ENCODE data around the gene PRKAG2.

Gene PRKAG2

DNA sequence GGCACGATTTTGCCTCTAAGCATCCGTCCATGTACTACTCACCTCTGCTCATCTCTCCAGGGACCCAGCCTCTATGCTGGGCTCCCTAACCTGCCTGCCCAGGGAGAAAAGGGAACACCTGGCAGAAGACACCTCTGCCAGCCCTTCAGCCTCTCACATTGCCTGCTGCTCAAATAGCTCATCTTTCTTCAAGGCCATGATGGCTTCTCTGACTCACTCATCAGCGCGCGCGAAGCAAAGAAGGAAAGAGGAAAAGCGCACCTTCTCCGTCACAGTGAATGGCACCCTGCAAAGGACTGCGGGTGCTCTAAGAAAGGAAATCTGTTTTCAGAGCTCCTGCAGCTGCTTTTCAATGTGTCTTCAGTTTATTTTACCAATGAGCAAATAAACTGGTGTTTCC, 174.0 kb downstream of the PRKAG2 start:
- DNase-seq (ENCODE audit: low read depth in 1 of 2, low spot score in 1 of 2), result no peak

DNA sequence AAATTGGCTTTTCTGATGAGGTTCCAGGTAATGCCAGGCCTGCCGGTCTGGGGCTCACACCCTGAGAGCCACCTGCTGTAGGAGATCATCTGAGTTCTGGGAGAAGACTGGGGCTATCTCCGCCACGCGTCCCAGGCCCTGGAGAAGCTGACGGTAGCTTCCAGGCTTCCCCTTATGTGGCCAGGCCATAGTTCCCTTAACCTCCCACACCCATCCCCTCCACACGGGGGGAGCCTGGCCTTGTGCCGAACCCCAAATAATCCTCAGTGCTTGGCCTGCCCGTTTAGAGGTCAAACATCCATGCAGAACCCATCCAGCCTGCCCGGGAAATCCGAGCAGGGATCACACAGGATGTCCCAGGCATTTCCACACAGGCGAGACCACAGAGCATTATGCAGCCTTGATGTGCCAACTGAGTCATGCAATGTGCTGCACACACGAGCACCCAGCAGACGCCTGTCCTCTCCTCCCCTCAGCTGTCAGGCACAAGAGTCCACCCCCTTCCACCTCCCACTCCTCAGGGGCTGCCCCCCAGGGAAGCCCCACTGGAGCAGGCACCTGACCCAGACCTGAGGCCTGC, 176.2 kb downstream of the PRKAG2 start:
- no peak for DNase-seq (ENCODE audit: low read depth in 1 of 2, low spot score in 1 of 2)

DNA sequence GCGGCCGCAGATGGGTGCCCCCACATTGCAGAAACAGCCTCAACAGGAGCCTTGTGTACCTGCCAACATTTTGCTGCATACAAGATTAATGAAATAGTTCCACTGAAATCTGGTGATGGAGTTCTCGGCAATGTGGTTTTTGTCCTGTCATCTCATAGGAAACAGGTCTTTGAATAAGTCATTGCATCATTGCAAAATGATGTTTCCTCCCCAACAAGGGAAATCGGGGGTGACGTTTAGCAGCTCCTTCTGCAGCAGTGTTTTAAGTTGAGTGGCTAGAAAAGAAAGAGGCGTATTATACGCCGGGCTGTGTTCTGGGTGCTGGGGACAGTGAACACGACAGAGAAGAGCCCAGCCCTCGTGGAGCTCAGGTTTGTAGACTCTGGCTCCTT, 177.0 kb downstream of the PRKAG2 start:
- DNase-seq (ENCODE audit: low read depth in 1 of 2, low spot score in 1 of 2), result no peak

DNA sequence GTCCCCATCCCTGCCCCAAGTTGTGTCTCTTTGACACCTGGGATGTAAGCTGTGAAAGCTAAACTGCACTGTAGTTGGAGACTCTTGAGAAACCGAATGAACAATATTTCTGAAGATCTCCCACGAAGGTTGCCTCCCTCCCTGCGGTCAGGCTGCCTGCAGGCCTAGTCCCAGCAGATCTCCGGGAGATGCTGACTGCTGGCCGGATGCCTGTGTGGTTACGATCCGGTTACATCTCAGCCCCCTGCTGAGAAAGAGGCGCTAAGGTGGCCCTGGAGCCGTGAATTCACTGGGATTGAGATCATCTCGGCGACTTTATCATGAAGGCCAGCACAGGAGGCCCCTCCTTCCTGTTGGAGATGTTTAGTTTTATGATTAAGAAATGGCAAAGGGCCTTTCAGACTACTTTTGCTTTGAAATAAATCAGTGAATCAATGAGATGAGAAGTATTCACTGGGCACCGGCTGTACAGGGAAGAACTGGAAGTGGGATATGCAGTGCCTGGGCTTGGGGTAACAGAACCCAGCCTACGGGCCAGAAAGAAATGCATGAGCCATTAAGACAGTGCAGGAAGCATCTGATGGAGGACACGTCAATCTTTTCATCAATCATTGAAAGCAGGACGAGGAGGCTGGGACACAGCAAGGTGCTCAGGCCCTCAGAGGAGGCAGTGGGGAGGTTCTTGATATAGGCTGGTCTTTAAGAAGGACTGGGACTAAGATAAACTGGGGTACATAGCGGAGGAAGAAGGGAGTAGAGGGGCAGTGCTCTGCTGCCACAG, 177.6 kb downstream of the PRKAG2 start:
- DNase-seq (ENCODE audit: low read depth in 1 of 2, low spot score in 1 of 2), result no peak

DNA sequence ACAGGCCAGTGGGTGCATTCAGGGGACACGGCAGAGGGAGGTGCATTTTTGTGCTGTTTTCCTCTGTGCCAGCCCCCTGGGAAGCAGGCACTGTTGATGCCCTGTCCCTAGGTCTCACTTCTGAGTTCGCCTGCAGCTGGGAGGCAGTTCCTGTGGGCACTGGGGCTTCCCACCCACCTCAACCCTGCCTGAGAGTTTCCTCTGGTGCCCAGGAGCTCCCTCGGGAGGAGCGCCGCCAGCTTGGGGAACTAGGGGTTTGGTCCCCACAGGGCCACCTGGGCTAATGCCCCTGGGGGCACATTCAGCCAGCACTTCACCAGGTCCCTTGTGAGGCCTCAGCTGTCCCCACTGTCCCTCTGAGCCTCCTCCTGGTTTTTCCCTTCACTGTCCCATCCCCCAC, 179.0 kb downstream of the PRKAG2 start:
- DNase-seq (ENCODE audit: low read depth in 1 of 2, low spot score in 1 of 2), result no peak

DNA sequence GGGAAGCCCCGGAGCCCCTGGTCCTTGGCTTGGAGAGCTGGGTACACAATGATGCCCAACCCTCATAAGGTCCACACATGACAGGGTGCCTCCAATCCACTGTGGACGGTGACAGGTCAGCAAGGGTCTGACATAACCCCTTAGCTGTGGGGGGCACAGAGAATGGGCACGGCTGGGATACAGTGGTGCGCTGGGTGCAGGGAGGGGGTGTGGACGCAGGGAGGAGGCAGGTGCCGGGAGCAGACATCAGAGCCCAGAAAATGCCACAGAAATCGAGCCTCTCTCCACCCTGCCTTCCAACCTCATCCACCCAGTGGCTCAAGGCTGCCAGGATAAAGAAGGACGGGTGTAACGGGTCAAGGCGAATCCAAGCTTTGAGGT, 179.4 kb downstream of the PRKAG2 start:
- DNase-seq (ENCODE audit: low read depth in 1 of 2, low spot score in 1 of 2), result no peak

DNA sequence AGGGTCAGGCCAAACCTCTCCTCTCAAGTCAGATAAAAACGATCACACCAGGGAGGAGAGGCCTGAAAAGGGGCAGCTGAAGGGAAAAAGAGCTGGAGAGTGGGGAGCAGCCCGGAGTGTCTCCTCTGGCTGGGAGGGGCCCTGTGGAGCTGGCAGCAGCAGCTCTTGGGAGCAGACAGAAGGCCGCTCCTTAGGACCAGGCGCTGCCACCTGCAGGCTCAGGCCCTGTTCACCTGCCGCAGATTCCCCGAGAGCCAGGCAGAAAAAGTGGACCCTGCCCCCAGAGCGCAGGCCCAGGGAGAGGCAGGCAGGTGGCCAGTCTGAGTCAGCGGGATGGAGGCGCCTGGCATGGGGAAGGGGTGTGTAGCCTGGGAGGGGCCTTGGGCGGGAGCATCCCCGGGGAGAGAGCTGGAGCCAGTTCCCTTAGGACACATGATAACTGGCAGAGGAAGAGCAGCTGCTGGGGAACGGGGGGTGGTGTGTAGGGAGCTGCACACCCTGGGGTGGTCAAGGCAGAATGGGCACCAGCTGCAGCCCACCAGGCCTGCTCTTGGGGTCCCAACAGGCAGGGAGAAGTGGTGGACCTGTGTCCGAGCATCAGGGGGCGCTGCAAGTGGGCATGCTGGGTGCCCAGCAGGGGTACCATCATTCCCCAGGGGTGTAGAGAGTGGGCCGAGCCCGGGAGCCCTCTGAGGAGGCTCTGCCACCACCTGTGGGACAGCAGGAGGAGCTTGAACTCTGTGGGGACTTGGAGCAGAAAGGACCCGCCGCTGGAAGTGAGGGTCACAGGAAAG, 180.0 kb downstream of the PRKAG2 start:
- no peak for DNase-seq (ENCODE audit: low read depth in 1 of 2, low spot score in 1 of 2)

DNA sequence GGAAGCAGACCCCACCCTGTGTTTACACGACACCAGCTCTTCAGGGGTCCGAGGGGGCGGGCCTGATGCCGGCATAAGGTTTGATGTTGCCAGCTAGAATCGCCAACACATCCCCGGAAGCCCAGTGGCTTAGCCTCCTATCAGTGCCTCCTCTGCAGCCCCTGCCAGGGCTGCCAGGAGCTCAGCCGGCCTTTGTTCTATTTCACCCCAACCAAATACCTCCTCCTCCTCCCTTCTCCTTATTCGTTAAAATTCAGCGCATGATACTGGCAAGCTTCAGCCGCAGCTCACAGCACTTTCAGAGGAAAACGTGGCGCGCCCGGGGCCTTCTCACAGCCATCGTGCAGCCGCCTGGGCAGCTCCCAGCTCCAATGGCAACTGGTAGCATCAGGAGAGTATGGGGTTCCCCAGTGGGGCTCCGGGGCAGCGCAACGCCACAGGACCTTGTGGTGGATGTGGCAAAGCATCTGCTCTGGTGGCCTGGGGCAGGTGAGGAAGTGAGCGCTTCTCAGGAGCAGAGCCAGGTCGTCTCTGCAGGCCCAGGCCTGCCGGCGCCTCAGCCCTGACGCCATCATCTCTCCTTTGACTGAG, 180.9 kb downstream of the PRKAG2 start:
- DNase-seq (ENCODE audit: low read depth in 1 of 2, low spot score in 1 of 2), result no peak

DNA sequence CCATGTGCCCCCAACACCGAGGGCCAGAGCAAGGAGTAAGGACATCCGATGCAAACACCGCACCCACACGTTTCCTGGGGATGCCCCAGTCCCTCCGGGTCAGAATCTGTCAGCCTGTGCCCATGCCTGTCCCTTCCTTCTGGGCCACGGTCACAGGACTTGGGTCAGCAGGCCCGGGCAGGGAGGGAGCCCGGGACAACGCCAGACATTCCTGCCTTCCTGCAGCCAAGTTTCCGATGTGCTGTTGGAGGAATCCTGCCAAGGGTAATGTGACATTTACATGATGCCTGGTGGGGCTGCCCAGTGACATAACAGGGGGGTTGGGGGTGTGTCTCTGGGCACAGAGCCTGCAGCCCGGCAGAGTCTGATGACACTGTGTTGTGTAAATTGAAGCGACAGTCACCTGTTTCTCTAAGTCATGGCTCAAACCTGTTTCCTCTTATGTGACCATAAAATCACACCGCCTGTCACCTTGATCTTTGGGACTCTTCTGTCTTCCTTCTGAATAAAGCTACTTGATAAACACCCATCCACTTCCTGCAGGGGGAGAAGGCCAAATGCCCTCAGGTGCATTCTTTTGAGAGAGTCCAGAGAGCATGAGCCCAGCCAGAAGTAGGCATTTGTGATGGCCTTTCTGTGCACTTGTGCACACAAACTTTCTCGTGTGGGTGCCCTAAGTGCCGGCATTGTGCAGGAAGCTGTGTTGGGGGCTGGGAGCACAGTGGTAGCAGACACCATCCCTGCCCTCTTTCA, 181.9 kb downstream of the PRKAG2 start:
- DNase-seq (ENCODE audit: low read depth in 1 of 2, low spot score in 1 of 2), result no peak

DNA sequence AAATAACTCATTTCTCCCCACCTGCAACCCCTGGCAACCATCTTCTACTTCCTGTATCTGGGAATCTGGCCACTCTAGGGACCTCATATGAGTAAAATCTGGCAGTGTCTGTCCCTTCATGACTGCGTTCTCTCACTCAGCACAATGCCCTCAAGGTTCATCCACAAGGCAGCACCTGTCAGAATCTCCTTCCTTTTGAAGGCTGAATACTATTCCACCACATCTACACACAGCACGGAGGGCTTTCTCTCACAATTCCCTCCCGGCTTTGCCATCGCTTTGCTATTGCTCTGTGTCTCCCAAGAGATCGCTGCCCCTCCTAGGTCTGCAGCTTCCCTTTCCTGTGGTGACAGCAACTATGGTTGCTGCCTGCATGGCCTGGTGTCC, 182.5 kb downstream of the PRKAG2 start:
- no peak for DNase-seq (ENCODE audit: low read depth in 1 of 2, low spot score in 1 of 2)

DNA sequence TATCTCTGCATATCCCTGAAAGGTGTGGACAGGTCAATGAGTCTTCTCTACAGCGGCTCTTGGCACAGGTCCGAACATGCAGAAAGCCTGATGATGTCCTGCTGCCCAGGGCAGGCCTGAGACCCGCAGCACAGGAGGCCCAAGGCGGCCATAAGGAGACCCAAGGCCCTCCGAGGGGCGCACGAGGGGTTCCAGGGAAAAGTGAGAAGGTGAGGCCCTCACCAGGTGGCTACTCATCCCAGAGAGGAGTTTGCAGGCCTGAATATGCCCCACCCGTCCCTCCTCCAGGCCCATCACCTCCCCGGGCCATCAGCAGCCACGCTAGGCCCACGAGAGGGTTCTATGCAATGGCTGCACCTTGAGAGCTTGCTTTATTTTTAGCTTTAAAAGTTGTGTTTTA, 183.8 kb downstream of the PRKAG2 start:
- DNase-seq (ENCODE audit: low read depth in 1 of 2, low spot score in 1 of 2), result no peak

DNA sequence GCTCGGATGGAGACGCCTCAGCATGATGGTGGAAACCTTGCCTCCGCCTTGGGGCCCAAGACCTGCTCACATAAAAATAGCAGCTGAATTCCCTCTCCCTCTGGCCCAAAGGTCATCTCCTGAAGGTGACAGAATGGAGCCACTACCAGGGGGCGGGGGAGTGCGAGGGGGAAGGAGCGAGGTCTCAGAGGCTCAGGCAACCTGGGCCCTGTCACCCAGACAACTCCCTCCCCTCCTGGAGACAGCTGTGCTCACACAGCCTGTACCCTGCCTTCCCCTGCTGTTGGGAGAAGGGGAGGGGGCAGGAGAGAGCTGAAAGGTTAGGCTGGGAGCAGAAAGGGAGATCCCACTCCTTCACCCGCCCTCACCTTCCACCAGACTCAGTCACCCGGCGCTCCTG, 184.2 kb downstream of the PRKAG2 start:
- no peak for DNase-seq (ENCODE audit: low read depth in 1 of 2, low spot score in 1 of 2)

DNA sequence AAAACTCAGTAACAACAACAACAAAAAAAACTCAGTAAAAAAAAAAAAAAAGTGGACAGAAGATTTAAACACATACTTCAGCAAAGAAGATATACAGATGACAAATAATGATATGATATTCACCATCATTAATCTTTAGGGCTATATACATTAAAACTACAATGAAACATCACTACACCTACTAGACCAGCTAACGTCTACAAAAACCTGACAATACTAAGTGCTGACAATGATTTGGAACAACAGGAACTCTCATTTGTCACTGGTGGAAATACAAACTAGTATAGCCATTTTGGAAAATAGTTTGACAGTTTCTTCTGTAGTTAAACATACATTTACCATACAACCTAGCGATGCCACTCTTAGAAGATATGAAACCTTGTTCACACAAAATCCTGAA, 185.5 kb downstream of the PRKAG2 start:
- DNase-seq (ENCODE audit: low read depth in 1 of 2, low spot score in 1 of 2), result no peak

DNA sequence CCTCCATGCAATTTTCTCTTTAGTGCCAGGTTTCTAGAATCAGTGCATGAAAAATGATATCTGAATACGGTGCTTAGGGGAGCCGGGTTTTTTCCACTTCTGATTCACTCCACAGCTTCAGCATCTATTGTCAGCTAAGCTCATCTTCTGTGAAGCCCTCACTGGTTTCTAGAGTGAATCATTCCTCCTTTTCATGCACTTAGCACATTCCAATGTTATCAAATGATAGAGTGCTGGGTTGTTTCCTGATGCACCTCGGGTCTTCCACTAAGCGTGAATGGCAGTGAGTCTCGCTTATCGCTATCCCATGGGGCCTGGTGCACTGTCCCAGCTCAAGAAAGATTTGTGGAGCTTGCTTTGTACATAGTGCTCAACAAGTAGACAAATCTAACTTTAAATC, 186.3 kb downstream of the PRKAG2 start:
- DNase-seq (ENCODE audit: low read depth in 1 of 2, low spot score in 1 of 2), result no peak

DNA sequence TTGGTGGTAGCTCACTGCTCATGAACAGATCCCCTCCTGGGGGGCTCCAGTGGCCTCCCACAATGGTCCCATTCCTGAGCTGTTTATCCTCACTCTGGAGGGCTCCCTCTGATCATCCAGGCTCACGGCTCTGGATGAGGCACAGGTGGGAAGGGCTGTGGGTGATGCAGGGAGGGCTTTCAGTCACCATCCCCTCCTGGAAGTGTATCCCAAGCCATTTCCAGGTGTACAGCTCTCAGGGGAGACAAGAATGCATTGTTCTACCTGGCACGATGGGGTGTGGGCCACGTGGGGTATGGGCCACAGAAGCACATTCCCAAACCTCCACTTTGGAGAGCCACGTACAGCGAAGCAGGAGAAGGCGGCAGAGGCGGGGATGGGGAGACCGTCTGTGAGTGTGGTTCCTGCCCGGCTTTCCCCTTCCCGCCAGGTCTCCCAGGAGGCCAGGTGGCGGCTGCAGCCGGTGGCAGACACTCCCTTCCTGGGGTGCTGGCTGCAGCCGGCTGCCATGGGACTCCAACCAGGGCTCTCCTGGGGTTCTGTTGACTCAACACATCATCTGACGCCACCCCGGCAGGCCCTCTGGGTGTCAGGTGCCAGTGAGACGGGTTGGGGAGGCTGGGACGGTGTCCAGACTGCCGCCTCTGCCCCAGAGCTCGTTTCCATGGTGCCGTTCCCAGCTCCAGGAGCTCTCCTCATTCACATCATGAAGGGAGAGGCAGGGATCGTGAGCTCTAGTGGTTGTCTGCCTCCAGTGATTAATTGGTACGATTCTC, 187.5 kb downstream of the PRKAG2 start:
- no peak for DNase-seq (ENCODE audit: low read depth in 1 of 2, low spot score in 1 of 2)

DNA sequence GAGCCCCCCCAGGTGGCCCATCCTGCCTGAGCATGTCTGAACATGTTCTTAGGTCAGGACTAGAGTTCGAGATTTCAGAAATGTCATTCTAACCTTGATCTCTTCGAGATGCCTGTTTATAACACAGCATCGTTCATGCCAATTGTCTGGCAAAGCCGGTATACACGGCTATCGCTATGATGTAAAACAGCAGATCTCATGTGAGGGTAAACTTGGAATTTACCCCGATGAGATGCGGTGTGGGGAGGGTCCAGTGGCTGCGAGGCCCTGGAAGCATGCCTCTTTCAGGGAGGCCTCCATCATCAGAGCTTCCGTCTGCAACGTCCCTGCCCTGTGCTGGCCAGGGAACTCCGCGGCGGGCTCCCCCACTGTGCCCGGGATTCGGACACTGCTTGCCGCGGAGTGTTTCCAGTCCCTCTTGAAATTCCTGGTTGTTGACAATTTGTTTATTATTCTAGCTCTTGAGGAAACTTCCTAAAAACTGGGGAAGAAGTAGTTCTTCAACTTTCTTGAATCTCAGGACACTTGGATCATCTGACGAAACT, 188.6 kb downstream of the PRKAG2 start:
- no peak for DNase-seq (ENCODE audit: low read depth in 1 of 2, low spot score in 1 of 2)

DNA sequence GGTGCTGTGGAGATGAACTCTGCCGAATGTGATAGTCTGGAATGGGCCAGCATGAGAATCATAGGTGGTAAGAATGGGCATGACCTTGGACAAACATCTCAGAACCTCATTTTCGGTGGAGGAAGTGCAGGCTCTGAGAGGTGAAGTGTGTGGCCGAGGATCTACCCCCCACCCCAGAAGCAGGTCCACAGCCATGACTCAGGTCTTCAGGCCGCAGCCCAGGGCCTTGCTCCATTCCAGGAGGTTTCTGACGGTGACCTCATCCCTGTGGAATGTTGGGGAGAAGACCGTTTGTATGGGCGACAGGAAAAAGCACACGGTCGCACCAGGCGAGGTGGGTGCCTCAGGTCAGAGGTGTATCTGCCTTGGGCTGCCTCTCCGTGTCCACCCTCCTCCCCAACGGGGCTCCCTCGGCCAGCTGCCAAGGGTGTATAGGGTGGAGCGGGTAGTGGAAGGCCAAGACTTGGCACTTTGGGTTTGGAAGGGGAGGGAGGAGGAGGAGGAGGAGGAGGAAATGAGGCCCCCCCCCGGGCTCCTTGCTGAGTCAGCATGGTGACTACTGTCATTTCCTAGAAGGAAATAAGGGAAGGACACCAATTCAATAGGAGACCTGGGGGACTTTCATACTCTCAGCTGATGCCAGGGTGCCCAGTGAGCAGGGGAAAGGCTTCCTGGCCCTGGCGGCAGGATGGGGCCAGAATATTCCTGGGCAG, 189.2 kb downstream of the PRKAG2 start:
- no peak for DNase-seq (ENCODE audit: low read depth in 1 of 2, low spot score in 1 of 2)

DNA sequence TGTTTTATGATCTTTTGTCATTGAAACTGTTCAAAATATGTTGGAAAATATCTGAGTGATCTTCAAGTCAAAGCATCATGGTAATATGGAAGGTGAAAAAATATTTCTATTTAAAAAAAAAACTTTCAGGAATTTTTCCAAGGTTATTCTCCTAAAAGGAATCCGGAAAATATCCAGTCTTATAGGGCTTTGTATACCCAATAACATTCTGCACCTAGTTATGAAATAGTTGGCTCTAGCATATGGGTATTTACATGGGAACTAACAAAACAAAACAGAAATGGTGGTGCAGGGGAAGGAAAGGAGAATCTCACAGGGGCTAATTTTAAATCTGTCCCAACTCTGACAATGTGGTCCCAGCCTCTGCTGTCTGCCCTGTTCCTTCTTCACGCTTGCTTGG, 190.1 kb downstream of the PRKAG2 start:
- no peak for DNase-seq (ENCODE audit: low read depth in 1 of 2, low spot score in 1 of 2)

DNA sequence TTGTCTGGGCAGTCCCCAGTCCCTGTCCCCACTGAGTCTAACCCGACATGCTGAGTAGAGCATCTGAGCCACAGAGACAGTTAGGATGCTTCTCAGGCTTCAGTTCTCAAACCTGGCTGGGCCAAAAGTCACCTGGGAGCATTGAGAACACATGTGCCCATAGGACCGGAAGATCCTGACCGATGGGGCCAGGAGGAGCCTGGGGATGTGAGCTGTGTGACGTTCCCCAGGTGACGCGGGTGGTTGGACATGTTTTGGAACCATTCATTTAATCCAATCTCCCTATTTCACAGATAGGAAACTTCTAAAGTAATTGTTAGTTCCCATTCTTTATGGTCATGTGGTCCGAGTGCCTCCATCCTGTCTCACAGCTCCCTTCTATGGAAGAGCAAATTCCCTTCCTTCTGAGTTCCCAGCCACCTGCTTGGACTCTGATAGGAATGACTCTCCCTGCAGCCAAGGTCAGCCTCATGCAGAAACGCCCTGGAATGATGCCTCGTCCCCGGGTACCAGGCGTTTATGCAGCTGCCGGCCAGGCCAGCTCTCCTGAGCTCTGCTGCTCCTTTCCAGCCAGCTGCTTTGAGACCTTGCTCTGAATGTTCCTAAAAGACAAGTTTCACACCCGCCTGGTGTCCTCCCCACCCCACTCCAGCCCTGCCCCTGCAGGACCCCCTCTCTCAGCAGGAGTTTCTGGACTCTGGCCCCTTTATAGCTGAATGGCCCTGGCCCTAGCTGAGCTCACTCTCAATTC, 190.7 kb downstream of the PRKAG2 start:
- no peak for DNase-seq (ENCODE audit: low read depth in 1 of 2, low spot score in 1 of 2)
